ENCODE results near the gene MAPKAP1.
"Not testable (repeated sequence)": the region's sequence is repeated elsewhere in the genome, so short reads cannot be mapped to it uniquely, and the experiment has no call there.

The MAPKAP1 gene

GRCh38 chr9:125730168-125730567 lies 23.2 kb upstream of the MAPKAP1 start:
- no peak for DNase-seq

GRCh38 chr9:125726456-125727132 lies 19.6 kb upstream of the MAPKAP1 start:
- DNase-seq, result no peak

GRCh38 chr9:125707472-125707804 lies 430 bp upstream of the MAPKAP1 start:
- DNase-seq, result peak in 1 of 2 experiments; percentile 3

GRCh38 chr9:125705893-125706292 lies 1.1 kb downstream of the MAPKAP1 start:
- no peak for DNase-seq

- DNase-seq, result no peak
These were observed 3.3 kb downstream of the MAPKAP1 start for GRCh38 chr9:125703662-125704061.

- DNase-seq, result peak in 1 of 2 experiments; percentile 9
These were observed 5.7 kb downstream of the MAPKAP1 start for GRCh38 chr9:125701351-125701750.

GRCh38 chr9:125700791-125701190 lies 6.2 kb downstream of the MAPKAP1 start:
- peak; percentile 44 to 56 for DNase-seq

- no peak for DNase-seq
These were observed 7.1 kb downstream of the MAPKAP1 start for GRCh38 chr9:125699870-125700269.

GRCh38 chr9:125696106-125696647 lies 10.8 kb downstream of the MAPKAP1 start:
- DNase-seq, result no peak

- DNase-seq, result not testable (repeated sequence)
These were observed 11.5 kb downstream of the MAPKAP1 start for GRCh38 chr9:125695548-125695947.

- DNase-seq, result no peak
These were observed 12.5 kb downstream of the MAPKAP1 start for GRCh38 chr9:125694478-125694877.

- DNase-seq, result not testable (repeated sequence)
These were observed 13.5 kb downstream of the MAPKAP1 start for GRCh38 chr9:125693492-125693891.

GRCh38 chr9:125691869-125692268 lies 15.1 kb downstream of the MAPKAP1 start:
- no peak for DNase-seq

GRCh38 chr9:125690679-125691078 lies 16.3 kb downstream of the MAPKAP1 start:
- DNase-seq, result no peak

GRCh38 chr9:125687163-125687863 lies 19.7 kb downstream of the MAPKAP1 start:
- DNase-seq, result no peak

- DNase-seq, result no peak
These were observed 21.8 kb downstream of the MAPKAP1 start for GRCh38 chr9:125685167-125685566.

- DNase-seq, result no peak
These were observed 23.5 kb downstream of the MAPKAP1 start for GRCh38 chr9:125683486-125683885.

- no peak for DNase-seq
These were observed 24.7 kb downstream of the MAPKAP1 start for GRCh38 chr9:125682340-125682739.

GRCh38 chr9:125681657-125682056 lies 25.4 kb downstream of the MAPKAP1 start:
- no peak for DNase-seq

GRCh38 chr9:125681086-125681622 lies 25.9 kb downstream of the MAPKAP1 start:
- DNase-seq, result no peak

- no peak for DNase-seq
These were observed 26.6 kb downstream of the MAPKAP1 start for GRCh38 chr9:125680445-125680844.

GRCh38 chr9:125679597-125680189 lies 27.3 kb downstream of the MAPKAP1 start:
- no peak for DNase-seq
